Ecto neural progenitor cell (in vitro differentiated cells): ENCODE results near the gene RNF8.
"Not testable (repeated sequence)": the region's sequence is repeated elsewhere in the genome, so short reads cannot be mapped to it uniquely, and the experiment has no call there.

Source experiments
- DNase-seq: peaks from one replicate; pipeline ENCODE4 v3.0.0-alpha.2; 2018; ENCODE audit warnings: low spot score

Gene RNF8

DNA sequence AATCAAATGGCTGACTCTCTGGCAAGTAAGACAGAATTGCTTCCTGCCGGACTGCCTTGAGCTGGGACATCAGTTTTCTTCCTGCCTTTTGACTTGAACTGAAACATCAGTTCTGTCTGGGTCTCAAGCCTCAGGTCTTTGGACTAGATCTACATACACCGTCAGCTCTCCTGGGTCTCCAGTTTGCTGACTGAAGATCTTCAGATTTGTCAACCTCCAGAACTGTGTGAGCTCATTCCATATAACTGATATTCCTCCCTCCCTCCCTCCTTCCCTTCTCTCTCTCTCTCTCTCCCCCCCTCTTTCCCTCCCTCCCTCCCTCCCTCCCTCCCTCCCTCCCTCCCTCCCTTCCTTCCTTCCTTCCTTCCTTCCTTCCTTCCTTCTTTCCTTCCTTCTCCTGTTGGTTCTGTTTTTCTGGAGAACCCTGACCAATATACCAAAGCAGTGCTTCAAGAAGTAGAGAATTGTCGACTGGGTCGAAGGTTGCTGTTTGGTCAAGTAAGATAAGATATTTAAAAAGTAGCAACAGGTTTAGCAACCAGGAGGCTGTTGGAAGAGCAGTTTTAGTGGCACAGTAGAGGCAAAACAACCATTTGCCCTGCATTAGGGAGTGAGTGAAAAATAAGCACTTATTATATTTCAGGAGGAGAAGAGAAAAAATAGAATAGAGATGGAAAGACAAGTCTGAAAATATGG is 46.2 kb downstream of the RNF8 start:
- DNase-seq = no peak

DNA sequence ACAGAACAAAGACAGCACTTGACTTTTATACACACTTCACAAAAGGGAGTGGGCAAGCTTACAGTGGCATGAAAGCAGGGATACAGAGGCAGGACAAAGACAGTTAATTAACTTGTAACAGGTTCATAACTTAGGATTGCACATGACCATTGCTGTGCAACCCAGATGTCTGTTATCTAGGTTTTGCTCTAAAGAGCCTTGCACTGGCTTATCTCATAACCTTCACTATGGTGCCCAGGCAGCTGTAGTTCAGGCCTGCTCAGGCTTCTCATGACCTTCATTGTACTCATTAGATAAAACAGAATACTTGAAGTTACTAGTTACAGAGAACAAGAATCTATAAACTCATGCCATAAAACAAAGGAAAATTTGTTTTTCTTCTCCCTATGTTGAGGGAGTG is 47.9 kb downstream of the RNF8 start:
- DNase-seq = not testable (repeated sequence)

DNA sequence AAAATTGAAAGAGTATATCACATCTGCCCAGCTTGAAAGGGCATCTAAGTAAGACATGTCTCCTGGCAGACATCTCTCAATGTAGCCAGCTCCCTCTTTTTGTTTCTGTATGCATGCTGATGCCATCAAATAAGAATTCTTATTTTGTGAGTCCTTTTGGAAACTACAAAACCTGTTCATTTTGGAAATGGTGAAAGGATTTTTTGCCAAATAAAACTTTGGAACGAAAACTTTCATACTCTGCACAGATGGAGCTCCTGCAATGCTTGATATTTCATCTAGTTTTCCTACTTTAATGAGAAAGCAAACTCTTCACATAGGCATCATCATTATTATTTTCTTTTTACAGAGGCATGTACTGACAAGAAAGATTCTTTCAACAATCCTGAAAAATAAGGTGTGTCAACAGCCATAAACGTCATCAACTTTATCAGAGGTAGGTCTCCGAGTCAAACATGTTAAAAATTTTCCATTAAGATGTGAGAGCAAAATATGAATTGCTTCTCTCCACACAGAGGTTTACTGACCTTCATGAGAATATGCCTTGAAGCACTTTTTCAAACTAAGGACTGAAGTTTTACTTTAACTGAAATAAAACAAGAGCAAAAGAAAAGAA is 53.1 kb downstream of the RNF8 start:
- DNase-seq = no peak

DNA sequence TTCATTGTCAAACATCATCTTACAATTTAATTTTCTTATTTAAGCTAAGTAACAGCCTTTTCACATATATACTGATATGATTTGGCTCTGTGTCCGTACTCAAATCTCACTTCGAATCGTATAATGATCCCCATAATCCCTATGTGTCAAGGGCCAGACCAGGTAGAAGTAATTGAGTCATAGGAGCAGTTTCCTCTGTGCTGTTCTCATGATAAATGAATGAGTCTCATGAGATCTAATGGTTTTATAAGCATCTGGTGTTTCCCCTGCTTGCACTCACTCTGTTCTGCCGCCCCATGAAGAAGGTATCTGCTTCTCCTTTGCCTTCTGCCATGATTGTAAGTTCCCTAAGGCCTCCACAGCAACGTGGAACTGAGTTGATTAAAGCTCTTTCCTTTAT is 54.2 kb downstream of the RNF8 start:
- DNase-seq = no peak

DNA sequence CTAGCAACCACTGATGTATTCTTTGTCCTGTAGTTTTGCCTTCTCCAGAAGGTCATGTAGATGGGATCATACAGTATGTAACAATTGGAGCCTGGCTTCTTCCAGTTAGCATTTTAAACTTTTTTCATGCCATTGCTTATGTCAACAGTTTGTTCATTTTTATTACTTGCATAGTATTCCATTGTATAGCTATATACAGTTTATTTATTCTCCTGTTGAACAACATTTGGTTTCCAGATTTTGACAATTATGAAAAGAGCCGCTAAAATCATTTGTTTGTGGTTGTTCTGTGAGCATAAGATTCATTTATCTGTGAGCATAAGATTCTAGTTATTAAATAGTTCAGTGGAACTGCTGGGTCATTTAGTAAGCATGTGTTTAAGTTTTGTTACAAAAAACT is 55.7 kb downstream of the RNF8 start:
- DNase-seq = no peak

DNA sequence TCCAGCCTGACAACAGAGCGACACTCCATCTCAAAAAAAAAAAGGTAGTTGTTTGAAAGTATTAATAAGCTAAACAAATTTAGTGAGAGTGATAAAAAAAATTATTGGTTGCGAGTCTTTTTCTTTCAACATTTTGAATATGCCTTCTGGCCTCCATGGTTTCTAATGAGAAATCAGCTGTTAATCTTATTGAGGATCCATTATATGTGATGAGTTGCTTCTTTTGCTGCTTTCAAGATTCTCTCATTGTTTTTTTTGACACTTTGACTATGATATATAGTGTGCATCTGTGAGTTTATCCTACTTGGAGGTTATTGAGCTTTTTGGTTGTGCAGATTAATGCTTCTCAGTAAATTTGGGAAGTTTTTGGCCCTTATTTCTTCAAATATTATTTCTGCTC is 63.6 kb downstream of the RNF8 start:
- no peak for DNase-seq

DNA sequence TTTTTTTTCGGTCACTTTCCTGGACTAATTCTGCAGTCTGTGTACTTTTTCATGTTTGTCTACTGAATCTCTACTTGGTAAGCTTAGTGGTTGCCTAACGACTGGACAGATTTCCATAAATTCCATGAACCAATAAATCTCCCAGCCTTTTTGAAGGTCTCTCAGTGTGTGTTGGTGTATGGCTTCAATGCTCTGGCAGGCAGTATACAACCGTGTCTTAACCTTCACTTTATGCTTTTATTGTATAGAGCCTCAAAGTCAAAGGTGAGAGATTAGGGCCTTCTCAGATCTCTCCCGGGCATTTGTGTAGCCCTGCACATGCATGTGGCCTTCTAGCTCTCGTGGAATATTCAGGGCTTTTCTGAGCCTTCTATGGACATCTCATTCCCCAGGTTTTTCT is 64.9 kb downstream of the RNF8 start:
- DNase-seq = no peak

DNA sequence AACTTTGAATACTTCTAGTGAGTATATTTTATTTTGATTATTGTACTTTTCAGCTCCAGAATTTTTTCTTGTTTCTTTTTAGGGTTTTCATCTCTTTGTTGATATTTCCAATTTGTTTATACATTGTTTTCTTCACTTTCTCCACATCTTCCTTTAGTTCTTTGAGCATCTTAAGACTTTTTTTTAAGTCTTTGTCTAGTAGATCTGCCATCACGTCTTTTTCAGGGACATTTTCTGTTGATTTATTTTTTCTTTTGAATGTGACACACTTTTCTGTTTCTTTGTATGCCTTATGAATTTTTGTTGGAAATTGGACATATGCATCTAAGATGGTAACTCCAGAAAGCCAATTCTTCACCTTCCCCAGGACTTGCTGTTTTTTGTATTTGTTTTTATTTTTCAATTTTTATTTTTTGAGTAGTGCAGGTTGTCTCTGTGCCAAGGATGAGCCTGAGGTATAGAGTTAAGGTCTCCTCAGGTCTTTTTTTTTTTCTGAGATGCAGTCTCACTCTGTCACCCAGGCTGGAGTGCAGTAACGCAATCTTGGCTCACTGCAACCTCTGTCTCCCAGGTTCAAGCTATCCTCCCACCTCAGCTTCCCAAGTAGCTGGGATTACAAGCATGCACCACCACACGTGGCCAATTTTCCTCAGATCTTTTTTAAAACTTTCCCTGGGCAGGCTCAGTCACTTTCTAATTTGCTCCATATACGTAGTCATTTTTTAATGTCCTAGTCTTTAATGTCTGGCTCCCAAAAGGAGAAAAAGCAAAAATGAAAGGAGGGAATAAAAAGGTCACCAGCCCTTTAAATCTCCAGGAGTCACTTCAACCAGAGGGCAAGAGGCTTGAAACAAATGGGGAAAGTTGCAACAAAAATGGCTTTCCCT is 72.5 kb downstream of the RNF8 start:
- no peak for DNase-seq

DNA sequence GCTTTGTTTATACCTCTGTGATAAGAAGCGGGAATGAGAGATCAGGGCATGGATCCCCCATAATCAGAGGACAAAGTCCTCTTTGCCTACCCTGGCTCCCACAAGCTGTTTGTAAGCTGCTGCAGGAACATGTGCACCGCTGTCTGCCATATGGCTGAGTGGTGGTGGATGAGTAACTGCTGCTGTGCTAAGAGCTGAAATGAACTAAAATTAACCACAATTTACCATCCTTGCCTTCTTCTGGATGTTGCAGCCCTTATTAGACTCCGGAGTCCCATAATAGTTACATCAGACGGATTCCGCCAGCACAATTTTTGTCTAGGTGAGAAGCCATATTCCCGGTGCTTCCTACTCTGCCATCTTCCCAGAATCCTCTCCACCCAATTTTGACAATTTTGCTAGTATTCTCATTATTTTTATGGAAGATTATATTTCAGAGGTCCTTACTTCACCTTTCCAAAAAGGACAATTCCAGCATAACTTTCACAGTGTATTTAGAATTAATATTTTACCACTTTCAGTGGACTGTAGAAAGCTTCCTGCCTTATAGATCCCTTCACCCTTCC is 73.2 kb downstream of the RNF8 start:
- DNase-seq = no peak

DNA sequence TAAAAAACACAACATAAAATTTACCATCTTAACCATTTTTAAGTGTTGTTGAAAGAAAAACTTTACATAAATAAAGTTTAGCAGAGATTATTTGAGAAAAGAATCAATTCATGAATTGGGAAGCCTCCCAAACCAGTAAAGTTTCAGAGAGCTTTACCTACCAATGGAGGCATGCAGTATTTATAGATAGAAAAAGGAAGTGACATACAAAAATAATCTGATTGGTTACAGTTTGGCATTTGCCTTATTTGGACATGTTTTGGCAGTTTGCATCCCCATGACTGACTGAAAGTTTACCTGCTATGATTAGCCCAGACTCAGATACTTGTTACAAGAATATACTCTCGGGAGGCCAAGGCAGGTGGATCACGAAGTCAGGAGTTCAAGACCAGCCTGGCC is 75.6 kb downstream of the RNF8 start:
- DNase-seq = no peak

DNA sequence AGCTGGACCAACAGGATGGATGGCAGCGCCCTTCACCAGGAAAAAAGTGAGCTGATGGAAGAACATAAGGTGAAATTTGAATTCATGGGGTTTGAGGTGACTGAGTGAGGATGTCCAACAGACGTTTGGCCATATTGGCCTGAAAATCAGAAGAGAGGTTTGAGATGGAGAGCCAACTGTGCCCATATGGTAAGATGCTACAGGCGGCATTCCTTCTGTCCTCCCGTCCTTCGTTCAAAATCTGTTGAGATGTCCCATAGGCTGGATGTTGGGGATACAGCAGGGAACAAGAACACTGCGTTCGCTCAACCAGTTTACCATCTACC is 78.8 kb downstream of the RNF8 start:
- no peak for DNase-seq

DNA sequence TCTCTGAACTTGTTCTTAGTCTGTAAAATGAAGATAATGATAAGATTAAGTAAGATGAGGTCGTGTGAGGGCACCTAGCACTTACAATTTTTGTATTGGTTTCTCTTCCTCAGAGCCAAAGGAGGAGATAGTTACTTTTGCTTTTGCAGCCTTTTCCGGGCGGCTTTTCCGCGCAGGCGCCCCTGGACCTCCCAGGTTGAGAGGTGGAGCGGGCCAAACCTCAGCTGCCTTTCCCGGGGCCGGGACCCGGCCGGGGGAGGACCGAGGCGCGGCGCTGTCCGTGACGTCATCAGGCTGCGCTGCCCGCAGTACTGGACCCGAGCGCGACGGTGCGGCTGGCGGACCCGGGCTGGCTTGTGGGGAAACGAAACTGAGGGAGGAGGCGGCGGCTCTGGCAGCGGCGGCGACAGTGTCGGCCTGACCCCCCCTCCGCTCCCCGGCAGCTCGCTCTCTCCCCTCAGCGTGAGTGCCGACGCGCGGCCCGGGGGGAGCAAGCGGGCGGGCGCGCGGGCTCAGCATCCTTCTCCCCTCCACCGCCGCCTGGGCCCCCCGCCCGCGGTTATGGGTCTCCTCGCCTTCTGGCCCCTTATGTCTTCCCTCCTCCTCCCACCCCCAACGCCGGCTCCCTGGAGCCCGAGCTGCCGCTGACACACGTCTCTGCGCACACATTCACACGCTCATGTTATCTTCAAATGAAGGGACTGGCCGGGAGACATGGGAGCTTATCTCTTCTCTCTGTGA is 79.3 kb downstream of the RNF8 start, which contains the start of gene CMTR1:
Gene CMTR1 (plus strand): TSS at position 306 of the 741 bp plus-strand sequence. CDS start 2,409 bp downstream, outside the sequence.
- peak; percentile 97 for DNase-seq

DNA sequence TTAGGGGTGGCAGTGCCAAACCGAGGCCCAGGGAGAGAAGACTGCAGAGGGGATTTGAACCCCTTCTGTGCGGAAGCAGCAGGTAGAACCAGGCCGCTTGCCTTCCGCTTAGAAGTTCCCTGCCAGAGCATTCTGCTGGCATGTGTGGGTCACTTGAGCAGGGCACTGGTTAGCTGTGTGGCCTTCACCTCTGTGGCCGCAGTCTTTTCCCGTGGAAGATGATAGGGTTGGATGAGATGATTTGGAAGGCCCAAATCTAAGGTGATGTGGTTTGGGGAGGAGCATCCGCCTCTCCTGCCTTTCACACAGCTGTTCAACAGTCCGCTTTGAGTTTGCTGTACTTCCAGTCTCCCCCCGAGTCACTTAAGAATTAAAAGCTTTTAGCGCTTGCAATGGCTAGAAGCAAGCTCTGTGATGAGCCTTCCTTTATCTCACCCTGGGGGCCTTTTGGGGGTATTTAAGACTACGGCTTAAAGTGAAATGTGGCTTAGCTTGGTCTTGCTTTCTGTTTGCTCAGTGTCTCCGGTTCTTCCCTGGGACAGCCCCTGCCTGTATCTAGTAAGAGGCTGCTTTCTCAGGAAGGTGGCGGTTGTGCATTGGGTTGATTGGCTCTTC is 80.0 kb downstream of the RNF8 start:
- no peak for DNase-seq

DNA sequence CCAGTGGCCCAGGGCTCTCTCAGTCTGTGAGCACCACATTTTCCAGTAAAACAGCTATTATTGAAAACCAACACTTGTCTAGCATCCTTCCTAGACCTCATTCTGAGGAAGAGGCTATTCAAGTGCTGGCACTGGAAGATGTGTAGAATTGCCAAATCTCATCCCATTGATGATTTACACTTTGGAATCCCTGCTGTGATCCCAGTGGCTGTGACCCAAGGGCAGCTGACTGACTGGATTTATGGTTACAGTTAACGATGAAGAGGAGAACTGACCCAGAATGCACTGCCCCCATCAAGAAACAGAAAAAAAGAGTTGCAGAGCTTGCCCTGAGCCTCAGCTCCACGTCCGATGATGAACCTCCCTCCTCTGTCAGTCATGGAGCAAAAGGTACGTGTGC is 81.6 kb downstream of the RNF8 start:
- DNase-seq = no peak

DNA sequence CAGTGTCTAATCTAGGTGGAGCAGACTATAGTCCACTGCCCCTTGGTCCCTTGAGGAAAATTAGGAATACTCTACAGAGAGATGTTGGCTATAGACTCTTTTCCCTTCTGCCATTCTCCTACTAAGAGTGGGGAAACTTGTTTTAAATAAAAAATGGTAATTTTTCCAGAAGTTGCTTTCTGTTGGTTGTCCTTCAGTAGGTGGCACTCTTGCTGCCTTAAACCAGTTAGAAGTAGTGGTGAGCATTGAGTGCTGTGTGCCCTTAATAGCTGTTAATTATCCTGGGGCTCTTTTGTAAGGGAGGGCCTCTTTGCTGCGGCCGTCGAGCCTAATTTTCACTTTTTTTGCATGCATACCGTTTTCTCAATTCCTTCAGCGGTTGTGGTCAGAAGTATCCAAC is 82.0 kb downstream of the RNF8 start:
- no peak for DNase-seq

DNA sequence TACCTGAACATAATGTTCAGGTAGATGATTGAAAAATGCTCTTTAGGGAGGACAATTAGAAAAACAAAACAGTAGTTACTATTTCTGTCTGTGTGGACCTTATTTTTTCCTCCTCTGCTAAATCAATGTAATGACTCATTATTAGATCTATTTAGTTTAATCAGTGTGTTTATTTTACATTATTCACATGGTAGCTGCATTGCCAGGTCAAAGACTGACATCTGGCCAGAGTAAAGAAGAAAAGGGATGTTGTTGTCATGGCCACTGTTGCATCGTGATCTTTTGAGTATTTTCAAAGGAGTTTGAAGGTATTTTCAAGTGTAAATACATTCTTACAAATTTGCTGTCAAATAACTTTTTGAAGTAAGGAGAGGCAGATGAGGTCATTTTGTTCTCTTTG is 85.1 kb downstream of the RNF8 start:
- no peak for DNase-seq

DNA sequence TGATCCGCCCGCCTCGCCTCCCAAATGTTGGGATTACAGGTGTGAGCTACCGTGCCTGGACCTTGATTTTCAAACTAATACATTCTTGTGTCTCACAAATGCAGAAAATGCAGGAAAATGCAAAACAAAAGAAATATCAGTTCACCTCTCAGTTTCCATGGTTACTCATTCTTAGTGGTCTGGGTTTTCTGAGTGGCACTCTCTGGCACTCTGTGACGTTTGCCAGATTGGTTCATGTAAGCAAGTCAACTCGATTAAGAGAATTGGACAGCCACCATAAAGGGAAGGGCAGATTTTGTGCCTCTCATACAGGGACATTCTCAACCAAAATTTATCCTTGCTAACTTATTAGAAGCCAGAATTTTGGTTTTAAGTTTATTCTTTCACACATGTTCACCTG is 87.9 kb downstream of the RNF8 start:
- DNase-seq = no peak

DNA sequence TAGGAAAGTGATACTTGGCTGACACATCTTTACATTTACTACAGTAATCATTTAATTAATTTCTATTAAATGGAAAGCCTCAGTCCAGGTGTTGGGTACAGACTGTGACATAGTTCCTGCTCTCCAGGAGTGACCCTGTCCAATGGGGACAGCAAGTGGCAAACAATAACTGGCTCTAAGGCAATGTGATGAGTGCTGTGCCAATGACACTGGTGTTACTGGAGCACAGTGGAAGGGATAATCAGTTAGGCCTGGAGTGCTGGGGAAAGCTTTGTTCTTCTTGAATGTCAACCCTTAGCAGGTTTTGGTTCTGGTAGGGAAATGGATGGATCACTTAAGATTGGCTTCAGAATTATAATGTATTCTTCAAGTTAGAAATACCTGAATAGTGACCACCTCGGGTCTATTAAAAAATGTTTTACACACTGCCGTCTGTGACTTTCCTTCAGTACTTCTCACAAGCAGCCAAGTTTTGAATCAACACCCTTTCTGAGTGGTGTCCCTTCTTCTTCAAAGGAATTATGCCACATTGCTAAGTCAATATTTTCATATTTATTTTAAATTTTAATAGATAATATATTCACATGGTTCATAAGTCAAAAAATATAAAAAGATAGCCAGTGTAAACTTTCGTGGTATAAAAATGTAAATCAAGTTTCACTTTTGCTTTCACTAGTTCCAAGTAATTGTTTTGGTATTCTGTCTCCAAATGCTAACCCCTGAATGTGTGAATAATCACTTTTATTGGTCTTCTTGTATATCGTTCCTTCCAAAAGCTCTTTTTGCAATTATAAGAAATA is 88.8 kb downstream of the RNF8 start:
- DNase-seq = no peak

DNA sequence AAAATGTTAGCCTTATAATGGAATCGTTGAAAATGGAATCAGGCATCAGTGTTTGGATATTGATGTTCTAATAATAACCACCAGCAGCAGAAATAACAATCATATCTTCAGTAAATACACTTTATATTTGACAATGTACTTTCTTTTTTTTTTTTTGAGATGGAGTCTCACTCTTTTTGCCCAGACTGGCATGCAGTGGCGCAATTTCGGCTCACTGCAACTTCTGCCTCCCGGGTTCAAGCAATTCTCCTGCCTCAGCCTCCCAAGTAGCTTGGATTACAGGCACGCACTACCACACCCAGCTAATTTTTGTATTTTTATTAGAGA is 89.4 kb downstream of the RNF8 start:
- DNase-seq = not testable (repeated sequence)
